DMS79 treated with DMSO at 0.1 percent for 48 hours (cell line): ENCODE measurements around the gene CCDC192.
"Not testable (repeated sequence)": the region's sequence is repeated elsewhere in the genome, so short reads cannot be mapped to it uniquely, and the experiment has no call there.

Experiments used
- DNase-seq: peaks from one replicate; lab custom pipeline; 2025; lab: John Stamatoyannopoulos, UW

Gene CCDC192

GRCh38 chr5:127702926-127703561 is at the start of gene CCDC192:
TSS of gene CCDC192 (plus strand) at chr5:127703391. CDS start at chr5:127703446, 55 bp downstream.
- no peak for DNase-seq

- no peak for DNase-seq
Measured at GRCh38 chr5:127656825-127657224, 46.4 kb upstream of the CCDC192 start.

- no peak for DNase-seq
Measured at GRCh38 chr5:127660047-127660733, 43.0 kb upstream of the CCDC192 start.

- no peak for DNase-seq
Measured at GRCh38 chr5:127664093-127664492, 39.1 kb upstream of the CCDC192 start.

GRCh38 chr5:127665641-127666040 is 37.5 kb upstream of the CCDC192 start:
- DNase-seq, result no peak

- DNase-seq, result no peak
Measured at GRCh38 chr5:127666043-127666716, 37.0 kb upstream of the CCDC192 start.

- DNase-seq, result no peak
Measured at GRCh38 chr5:127667926-127668325, 35.3 kb upstream of the CCDC192 start.

GRCh38 chr5:127671218-127671617 is 32.0 kb upstream of the CCDC192 start:
- DNase-seq, result no peak

- no peak for DNase-seq
Measured at GRCh38 chr5:127673117-127673800, 29.9 kb upstream of the CCDC192 start.

GRCh38 chr5:127676951-127677350 is 26.2 kb upstream of the CCDC192 start:
- DNase-seq, result not testable (repeated sequence)

- not testable (repeated sequence) for DNase-seq
Measured at GRCh38 chr5:127679691-127680330, 23.4 kb upstream of the CCDC192 start.

- DNase-seq, result no peak
Measured at GRCh38 chr5:127680595-127680994, 22.6 kb upstream of the CCDC192 start.

GRCh38 chr5:127683008-127683407 is 20.2 kb upstream of the CCDC192 start:
- no peak for DNase-seq

GRCh38 chr5:127684726-127685467 is 18.3 kb upstream of the CCDC192 start:
- DNase-seq, result no peak

- DNase-seq, result no peak
Measured at GRCh38 chr5:127685662-127686061, 17.5 kb upstream of the CCDC192 start.

GRCh38 chr5:127686424-127686823 is 16.8 kb upstream of the CCDC192 start:
- no peak for DNase-seq

GRCh38 chr5:127694518-127695171 is 8.5 kb upstream of the CCDC192 start:
- no peak for DNase-seq

GRCh38 chr5:127695346-127695745 is 7.8 kb upstream of the CCDC192 start:
- no peak for DNase-seq

- DNase-seq, result no peak
Measured at GRCh38 chr5:127696683-127697082, 6.5 kb upstream of the CCDC192 start.

GRCh38 chr5:127697894-127698600 is 5.1 kb upstream of the CCDC192 start:
- DNase-seq, result no peak
